HUDEP-2 (cell line): ENCODE data around the gene ZNF444.
"Not testable (repeated sequence)": the region's sequence is repeated elsewhere in the genome, so short reads cannot be mapped to it uniquely, and the experiment has no call there.

ENCODE experiments used
- DNase-seq, 76 experiments: peaks; one replicate each; lab custom pipeline; 2025; ENCODE audit not compliant: unreplicated experiment in 76 of 76; lab: John Stamatoyannopoulos, UW

The ZNF444 gene

GRCh38 chr19:56170261-56170660, 29.2 kb downstream of the ZNF444 start:
- no peak for DNase-seq

- no peak for DNase-seq
Measured at GRCh38 chr19:56174086-56174485, 33.0 kb downstream of the ZNF444 start.

DNA sequence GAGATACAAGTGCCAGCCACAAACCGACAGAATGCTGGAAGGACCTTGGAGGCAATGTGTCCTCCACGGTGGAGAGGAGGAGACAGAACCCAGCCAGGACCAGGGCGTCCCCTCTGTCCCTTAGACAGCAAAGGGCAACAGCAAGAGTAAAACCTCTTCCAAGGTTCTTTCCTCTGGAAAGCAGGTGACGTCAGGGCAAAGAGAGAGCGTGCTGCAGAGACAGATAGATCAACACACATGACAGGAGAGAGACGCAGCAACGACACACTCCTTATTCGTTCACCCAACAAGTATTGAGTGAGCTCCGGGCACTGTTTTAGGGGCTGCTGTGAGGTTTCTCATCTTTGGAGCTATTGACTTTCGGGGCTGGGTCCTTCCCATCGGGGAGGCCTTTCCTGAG, 33.5 kb downstream of the ZNF444 start:
- DNase-seq = no peak

DNA sequence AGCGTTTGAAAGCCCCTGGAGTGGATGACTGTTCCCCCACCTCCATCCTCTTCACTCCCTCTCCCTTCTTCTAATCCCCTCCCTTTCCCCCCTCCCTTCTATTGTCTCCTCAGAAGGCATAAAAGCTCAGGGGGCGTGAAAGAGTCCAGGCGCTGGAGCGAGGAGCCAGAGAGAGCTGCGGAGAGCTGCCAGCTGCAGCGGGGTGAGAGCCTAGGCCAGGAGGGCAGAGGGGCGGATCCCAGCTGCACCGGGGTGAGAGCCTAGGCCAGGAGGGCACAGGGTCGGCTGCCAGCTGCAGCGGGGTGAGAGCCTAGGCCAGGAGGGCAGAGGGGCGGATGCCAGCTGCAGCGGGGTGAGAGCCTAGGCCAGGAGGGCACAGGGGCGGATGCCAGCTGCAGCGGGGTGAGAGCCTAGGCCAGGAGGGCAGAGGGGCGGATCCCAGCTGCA, 34.8 kb downstream of the ZNF444 start, which contains the start of gene GALP:
Gene GALP (plus strand): TSS at position 148 of the 447 bp plus-strand sequence. CDS start 1,101 bp downstream, outside the sequence.
- DNase-seq = not testable (repeated sequence)

GRCh38 chr19:56176310-56176709, 35.2 kb downstream of the ZNF444 start:
- not testable (repeated sequence) for DNase-seq

GRCh38 chr19:56176881-56177280, 35.8 kb downstream of the ZNF444 start:
- no peak for DNase-seq

DNA sequence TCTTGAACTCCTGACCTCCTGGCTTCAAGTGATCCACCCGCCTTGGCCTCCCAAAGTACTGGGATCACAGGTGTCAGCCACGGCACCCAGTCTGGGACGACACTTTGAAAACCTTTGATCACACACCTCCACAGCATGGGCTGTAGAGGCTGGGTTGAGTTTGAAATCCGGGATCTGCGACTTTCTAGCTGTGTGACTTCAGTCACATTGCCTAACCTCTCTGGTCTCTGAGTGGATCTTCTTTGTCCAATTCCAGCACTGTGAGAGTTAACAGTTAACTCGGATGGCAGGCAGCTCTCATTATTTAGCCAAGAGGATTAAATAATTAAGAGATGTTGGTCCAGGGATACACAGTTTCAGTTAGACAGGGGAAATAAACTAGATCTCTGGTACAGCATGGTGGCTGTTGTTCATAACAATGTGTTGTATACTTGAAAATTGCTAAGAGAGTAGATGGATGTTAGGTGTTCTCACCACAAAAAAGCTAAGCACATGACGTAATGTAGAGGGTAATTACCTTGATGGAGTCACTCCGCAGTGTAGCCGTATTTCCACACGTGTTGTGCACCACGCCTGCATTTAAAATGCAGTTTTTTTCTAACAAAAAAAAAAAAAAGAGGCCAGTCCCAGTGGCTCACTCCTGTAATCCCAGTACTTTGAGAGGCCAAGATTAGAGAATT, 36.6 kb downstream of the ZNF444 start:
- DNase-seq = no peak

GRCh38 chr19:56189785-56190184, 48.7 kb downstream of the ZNF444 start:
- peak in 3 of 76 experiments; percentile 4 to 13 (median 8) for DNase-seq

DNA sequence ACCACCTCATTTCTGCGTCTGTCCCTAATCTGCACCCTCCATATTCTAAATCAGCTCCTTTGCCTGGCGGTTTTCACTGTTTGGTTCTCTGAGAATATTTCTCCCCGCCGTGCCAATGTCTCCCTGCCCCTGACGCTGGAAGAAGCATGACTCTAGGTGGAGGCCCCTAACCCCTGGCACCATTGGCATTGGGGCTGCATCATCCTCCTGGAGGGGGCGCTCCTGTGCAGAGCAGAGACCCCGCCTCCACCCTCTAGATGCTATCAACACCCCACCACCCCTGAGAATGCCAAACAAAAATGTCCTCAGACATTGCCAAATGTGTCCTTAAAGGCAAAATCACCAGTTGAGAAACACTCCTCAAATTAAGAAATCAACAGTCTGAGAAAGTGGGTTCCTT, 50.0 kb downstream of the ZNF444 start:
- DNase-seq = no peak

GRCh38 chr19:56191711-56192110, 50.6 kb downstream of the ZNF444 start:
- DNase-seq = no peak

GRCh38 chr19:56193981-56194640, 53.0 kb downstream of the ZNF444 start:
- no peak for DNase-seq

DNA sequence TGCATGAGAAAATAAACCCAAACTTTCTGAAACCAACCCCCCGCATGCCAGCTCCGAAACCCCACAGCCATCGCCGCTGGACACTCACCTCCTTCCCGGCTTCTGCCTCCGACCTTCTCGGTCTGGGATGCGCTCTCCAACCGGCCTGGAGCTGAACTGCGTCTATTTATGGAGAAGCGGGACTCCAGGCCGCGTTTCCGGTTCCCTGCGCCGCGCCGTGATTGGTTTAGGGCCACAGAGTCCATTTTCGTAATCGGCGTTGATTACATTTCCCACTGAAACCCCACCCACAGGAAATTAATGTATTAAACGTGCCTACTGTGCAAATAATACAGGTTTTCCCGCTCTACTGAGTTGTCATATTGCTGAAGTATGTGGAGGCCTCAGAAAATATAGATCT, 56.6 kb downstream of the ZNF444 start, which contains the start of gene ZSCAN5B:
Gene ZSCAN5B (minus strand): TSS at position 138 of the 400 bp plus-strand sequence. CDS start 4,731 bp downstream, outside the sequence.
- DNase-seq = not testable (repeated sequence)

GRCh38 chr19:56199687-56200086, 58.6 kb downstream of the ZNF444 start:
- DNase-seq = no peak

- DNase-seq = no peak
Measured at GRCh38 chr19:56201973-56202372, 60.9 kb downstream of the ZNF444 start, which contains the start of gene ZSCAN5C. Gene ZSCAN5C (plus strand): TSS chr19:56202273. CDS start chr19:56205914, 3,641 bp downstream.

- not testable (repeated sequence) for DNase-seq
Measured at GRCh38 chr19:56207581-56207980, 66.5 kb downstream of the ZNF444 start.

- DNase-seq = no peak
Measured at GRCh38 chr19:56209091-56209490, 68.0 kb downstream of the ZNF444 start.

GRCh38 chr19:56210036-56210435, 68.9 kb downstream of the ZNF444 start:
- DNase-seq = not testable (repeated sequence)
